D721Med (cell line): ENCODE measurements around the gene LYL1.

Experiments used
- DNase-seq: peaks from one replicate; pipeline ENCODE4 v3.0.0; 2011; ENCODE audit warnings: low spot score; ENCODE audit not compliant: insufficient read length
- FAIRE-seq: peaks from 2 replicates; lab custom pipeline; 2011; peaks lifted over from hg19 to GRCh38; lab: Jason Lieb, UNC
- TF ChIP-seq, protein P1 (sequence below): IDR thresholded peaks from 2 replicates; pipeline ENCODE4 v1.5.1; 2012; ENCODE audit warnings: mild to moderate bottlenecking, control low read depth; ENCODE audit not compliant: insufficient read depth; ENCODE audit errors: missing control alignments

Gene LYL1

DNA sequence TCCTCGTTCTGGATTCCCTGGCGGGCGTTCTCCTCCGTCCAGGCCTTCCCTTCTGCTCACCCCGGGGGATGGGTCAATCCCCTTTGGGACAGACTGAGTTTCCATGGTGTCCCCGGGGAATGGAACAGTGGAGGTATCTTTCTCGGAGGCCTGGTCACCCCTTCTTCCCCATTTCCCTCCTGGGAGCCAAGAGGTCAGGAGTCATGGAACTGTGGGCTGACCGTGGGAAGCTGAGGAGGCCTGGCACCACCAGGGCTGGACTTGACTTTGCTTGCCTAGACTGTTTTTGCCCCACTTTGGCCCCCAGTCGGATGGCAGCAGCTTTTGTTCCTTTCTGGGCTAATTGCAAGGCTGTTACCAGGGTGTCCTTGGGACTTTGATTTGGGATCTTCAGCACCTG is 17.4 kb upstream of the LYL1 start:
- TF ChIP-seq, protein P1, sequence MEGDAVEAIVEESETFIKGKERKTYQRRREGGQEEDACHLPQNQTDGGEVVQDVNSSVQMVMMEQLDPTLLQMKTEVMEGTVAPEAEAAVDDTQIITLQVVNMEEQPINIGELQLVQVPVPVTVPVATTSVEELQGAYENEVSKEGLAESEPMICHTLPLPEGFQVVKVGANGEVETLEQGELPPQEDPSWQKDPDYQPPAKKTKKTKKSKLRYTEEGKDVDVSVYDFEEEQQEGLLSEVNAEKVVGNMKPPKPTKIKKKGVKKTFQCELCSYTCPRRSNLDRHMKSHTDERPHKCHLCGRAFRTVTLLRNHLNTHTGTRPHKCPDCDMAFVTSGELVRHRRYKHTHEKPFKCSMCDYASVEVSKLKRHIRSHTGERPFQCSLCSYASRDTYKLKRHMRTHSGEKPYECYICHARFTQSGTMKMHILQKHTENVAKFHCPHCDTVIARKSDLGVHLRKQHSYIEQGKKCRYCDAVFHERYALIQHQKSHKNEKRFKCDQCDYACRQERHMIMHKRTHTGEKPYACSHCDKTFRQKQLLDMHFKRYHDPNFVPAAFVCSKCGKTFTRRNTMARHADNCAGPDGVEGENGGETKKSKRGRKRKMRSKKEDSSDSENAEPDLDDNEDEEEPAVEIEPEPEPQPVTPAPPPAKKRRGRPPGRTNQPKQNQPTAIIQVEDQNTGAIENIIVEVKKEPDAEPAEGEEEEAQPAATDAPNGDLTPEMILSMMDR = no peak
- DNase-seq = no peak
- no peak for FAIRE-seq

DNA sequence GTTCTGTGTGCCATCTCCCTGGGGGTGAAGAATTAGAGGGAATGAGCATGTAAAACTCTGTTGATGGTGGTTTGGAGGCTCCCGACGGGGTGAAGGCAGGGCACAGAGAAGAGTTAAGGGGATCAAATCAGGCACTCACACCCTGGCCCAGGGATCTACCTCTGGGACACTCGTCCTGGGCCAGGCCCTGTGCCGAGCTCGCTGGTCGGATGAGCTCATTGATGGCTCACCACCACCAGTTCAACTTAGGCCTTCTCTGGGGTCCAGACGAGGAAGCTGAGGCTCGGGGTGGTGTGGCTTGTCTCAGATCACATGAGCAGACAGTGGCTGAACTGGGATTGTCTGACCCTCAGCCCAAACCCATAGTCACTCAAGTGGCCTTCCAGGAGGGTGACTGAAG is 17.0 kb upstream of the LYL1 start:
- FAIRE-seq = no peak

DNA sequence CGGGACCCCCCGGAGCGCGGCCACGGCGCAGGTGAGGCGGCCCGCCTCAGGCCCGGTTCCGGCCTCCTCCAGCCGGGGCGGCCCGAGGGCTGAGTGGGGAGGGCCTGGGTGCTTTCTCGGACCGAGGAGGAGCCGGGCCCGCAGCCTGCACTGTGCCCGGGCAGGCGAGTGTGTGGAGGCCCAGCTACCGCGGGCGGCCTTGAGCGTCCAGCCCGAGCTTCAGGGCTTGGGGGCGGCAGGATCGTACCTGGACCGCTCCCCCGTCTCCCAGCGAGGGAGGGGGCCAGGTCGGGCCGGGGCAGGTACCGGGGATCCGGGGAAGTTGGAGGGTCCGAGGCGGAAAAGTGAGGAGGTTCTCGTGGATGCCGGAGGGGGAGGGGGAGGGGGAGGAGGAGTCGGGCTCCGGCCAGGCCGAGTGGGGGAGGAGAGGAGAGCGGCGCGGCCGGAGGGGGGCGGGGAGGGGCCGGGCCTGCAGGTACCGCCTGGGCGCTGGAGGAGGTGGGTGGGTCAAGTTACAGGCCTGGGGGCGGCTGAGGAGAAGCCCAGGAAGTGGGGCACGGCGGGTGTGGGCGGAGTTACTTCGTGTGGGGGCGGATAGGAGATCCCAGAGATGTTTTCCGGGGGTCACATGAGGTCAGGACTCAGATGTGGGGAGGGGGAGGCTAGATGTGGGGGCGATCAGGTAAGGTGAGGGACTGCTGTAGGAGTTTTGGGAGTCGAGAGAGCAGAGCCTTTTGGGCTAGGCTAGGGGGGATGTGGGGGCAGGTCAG is 16.0 kb upstream of the LYL1 start:
- no peak for DNase-seq
- TF ChIP-seq, protein P1 = no peak
- no peak for FAIRE-seq

More for the DNA sequence above, 17.0 kb upstream of the LYL1 start:
- TF ChIP-seq, protein P1 = no peak
- DNase-seq = no peak

DNA sequence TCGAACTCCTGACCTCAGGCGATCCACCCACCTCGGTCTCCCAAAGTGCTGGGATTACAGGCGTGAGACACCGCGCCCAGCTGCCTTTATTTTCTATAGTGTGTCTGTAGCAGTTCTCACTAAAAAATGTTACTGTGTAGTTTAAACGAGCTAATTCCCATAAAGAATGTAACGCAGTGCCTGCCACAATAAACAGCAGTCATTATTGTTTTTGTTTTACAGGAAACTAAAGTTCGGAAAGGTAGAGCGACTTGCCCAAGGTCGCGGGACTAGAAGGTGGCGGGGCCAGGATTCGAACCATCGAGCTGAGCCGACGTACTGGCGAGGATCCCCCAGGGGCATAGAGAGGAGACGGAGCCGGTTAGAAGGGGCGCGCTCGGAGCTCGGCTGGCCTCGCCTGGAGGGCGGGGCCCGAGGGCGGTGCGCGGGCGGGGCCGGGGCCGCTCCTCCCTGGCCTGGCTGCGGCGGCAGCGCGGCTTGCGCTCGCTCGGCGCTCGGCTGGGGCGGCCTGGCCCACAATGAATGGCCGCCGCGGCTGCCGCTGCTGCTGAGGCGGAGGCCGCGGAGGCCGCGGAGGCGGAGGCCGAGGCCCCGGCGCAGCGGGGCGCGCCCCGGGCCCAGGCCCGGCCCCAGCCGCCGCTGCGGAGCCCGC is 15.2 kb upstream of the LYL1 start, which contains the start of gene NACC1:
TSS of gene NACC1 (plus strand) at position 493 of the 652 bp plus-strand sequence. CDS start 16,944 bp downstream, outside the sequence.
- DNase-seq (peak; percentile 97), FAIRE-seq (no peak)

DNA sequence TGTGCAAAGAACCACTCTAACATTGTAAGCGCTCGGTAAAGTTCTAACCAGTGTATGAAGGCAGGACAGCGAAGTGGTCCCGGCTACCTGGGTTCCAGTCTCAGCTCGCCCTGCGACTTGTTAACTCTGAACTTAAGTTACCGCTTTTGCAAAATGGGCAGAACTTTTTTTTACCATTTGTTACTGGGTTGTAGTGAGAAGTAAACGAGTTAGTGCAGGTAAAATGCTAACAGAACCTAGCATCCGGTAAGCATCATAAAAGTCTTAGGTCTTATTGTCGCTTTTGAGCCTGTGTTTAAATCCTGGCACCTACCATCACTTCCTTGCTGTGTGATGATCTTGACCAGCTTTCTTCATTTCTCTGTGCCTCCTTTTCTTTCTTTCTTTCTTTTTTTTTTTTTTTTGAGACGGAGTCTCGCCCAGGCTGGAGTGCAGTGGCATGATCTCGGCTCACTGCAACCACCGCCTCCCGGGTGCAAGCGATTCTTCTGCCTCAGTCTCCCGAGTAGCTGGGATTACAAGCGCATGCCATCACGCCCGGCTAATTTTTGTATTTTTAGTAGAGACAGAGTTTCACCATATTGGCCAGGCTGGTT is 14.6 kb upstream of the LYL1 start:
- FAIRE-seq (no peak), DNase-seq (no peak)
- TF ChIP-seq, protein P1 = no peak

More for the DNA sequence above, 15.2 kb upstream of the LYL1 start, which contains the start of gene NACC1:
- TF ChIP-seq, protein P1 = no peak

DNA sequence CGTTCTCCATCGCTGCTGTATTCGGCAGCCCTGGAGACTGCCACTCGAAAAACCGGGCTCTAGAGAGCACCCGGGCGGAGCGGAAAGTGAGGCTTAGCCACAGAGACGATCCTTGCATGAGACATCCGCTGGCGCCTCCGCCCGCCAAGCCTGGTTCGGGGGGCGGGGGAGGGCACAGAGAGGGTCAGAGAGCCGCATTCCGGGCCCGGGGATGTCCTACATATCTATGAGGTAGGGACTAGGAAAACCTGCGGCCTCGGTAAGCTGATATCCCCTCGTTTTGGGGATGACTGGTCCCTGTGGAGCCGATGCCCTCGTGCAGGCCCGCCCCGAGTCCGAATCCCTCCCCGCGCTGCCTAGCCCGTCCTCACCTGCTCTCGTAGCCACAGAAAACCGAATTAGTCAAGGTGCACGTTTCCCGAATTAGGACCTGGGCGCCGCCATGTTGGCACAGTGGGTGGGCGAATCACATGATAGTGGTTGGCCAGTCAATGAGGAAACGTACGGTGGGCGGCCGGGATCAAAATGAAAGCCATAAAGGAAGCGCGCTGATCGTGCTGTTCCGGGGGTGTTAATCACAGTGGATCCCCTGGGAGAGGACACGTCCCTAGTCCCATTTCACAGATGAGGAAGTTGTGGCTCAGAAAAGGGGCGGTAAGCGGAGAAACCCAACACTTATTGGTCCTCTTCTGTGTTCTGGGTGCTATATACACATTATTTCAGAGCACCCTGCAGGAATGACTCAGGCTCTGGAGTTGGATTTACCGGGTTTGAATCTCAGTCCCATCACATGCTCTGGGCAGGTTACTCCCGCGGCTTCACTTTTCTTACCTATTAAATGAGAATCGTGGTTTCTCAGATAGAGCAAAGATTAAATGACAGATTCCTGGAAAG is 13.9 kb upstream of the LYL1 start, which contains the start of gene TRMT1:
TSS of gene TRMT1 (minus strand) at position 459 of the 894 bp plus-strand sequence. CDS start at position 118, 341 bp downstream.
- DNase-seq (peak; percentile 98), FAIRE-seq (no peak)
- TF ChIP-seq, protein P1 = no peak
